Measurements from ENCODE around the gene DYNC1I1.

DNA sequence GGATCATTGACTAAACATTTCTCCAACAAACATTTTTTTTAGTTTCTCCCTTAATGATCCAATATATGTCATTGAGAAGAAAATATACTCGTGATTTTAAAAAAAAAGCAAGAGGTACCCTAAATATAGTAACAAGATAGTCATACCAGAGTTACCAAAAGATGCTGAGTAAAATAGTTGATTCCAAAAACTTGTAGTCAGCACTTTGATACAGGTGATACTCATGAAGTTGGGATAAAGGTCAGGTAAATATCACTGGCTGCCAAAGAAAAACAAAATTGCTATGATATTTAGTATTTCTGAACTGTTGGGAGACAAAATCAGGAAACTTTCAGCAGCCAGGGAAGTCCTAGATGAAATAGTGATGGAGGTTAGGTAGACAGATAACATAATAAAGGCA lies 225.3 kb downstream of the DYNC1I1 start:
- TF ChIP-seq, protein P1, sequence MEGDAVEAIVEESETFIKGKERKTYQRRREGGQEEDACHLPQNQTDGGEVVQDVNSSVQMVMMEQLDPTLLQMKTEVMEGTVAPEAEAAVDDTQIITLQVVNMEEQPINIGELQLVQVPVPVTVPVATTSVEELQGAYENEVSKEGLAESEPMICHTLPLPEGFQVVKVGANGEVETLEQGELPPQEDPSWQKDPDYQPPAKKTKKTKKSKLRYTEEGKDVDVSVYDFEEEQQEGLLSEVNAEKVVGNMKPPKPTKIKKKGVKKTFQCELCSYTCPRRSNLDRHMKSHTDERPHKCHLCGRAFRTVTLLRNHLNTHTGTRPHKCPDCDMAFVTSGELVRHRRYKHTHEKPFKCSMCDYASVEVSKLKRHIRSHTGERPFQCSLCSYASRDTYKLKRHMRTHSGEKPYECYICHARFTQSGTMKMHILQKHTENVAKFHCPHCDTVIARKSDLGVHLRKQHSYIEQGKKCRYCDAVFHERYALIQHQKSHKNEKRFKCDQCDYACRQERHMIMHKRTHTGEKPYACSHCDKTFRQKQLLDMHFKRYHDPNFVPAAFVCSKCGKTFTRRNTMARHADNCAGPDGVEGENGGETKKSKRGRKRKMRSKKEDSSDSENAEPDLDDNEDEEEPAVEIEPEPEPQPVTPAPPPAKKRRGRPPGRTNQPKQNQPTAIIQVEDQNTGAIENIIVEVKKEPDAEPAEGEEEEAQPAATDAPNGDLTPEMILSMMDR (IDR thresholded peaks at IDR 0.05), result no peak
- no peak for TF ChIP-seq POLR2A (IDR thresholded peaks at IDR 0.05)
